Measurements from ENCODE around the gene PTPRE. TPM values are rescaled to one million over a fixed set of nuclear protein-coding genes. Genes with fewer than 3 reads are reported as not detected.

PTPRE gene
- 13.8 TPM for total RNA-seq
- long read RNA-seq, full-length matches to known transcripts, result 5 of 36 reads
- long read RNA-seq, partial matches to known transcripts, result 7 of 36 reads
- long read RNA-seq, other reads (novel, unspliced or antisense), result 24 of 36 reads

DNA sequence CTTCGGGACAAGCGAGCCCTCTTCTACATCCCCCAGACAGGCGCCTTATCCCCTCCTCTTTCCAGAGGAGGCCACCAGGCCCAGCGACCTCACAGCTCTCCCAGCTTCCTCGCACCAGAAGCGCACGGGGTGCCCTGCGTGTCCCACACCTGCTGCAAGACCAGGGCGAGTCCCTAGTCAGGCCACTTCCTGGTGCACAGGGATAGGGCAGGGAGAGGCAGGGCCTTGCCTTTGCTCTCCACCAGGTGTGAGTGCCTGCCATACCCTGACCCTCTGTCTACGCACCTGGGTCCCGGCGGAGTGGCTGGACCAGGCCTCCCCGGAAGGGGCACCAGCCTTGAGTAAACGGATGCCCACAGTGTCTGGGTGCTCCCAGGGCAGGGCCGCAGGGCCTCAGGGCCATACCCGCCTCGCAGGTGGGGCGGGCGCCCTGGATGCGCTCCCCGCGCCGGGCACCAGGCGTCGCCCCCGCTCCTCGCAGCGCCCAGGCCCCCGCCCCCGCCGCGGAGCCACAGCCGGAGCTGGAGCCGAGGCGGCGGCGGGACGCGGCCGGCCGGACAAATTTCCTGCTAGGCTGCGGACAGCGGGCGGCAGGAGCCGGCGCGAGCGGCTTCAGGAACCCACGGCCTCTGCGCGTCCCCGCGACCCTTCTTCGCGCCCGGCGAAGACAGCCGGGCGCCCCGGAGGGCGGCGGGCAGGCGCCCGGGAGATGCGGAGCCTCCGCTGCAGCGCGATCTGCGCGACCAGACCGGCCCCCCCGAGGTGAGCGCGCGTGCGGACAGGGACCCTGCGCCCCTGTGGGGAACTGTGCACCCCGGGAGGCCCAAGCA, at the start of gene PTPRE:
TSS of gene PTPRE (plus strand) at position 556 of the 830 bp plus-strand sequence. CDS start 133,779 bp downstream, outside the sequence.
- Histone ChIP-seq H3K36me3 (no peaks in the 10 kb centered on the region), H3K27me3 (ENCODE audit: low read depth) (no peaks in the 10 kb centered on the region), H3K4me1 (peaks cover 52% of the 10 kb centered on the region), H3K4me3 (peak within 1 kb of the TSS; percentile 90), H3K9me3 (replicated peaks) (no peaks in the 10 kb centered on the region), H3K27ac (replicated peaks) (peak within 1 kb of the TSS; percentile 96)
- intact Hi-C loops (cut with micrococcal nuclease), result loop anchor here (2.0 to 10.0 kb wide), 2 partner anchors 104 to 158 kb away; no protein-coding TSS in a partner anchor
- DNase-seq, result peak; percentile 82
- peak; percentile 93 for TF ChIP-seq CTCF (IDR thresholded peaks at IDR 0.05; ENCODE audit: borderline replicate concordance)

DNA sequence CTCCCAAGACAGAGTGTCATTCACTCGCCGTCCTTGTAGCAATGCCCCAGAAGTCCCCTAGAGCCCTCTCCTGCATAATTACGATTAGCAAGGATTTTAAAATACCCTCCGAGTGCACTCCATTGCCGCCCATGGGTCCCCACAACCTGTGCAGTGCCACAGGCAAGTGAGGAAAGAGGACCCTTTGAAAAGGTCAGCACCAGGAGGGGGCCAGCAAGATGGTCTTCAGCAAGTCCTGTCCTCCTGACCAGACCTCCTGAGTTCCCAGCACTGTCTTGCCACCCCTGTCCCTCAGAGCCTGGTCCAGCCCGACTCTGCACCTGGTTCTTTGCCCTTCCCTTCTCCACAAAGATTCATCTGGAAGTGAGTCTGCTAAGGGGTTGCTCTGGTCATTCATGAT, 46.3 kb upstream of the PTPRE start:
- H3K27me3 ChIP-seq (ENCODE audit: low read depth), result no peaks in the 10 kb centered on the region
- no peak overlapping the region for H3K4me3 ChIP-seq
- intact Hi-C loops (cut with micrococcal nuclease), result no loop called here
- H3K36me3 ChIP-seq, result no peaks in the 10 kb centered on the region
- no peak for TF ChIP-seq CTCF (IDR thresholded peaks at IDR 0.05; ENCODE audit: borderline replicate concordance)
- no peak overlapping the region for H3K27ac ChIP-seq (replicated peaks)
- peaks cover 15% of the 10 kb centered on the region for H3K9me3 ChIP-seq (replicated peaks)
- DNase-seq, result no peak
- H3K4me1 ChIP-seq, result no peaks in the 10 kb centered on the region

- no peak overlapping the region for H3K4me3 ChIP-seq
- H3K36me3 ChIP-seq, result no peaks in the 10 kb centered on the region
- H3K4me1 ChIP-seq, result no peaks in the 10 kb centered on the region
- H3K9me3 ChIP-seq (replicated peaks), result peaks cover 15% of the 10 kb centered on the region
- intact Hi-C loops (cut with micrococcal nuclease), result no loop called here
- DNase-seq, result no peak
- no peak for TF ChIP-seq CTCF (IDR thresholded peaks at IDR 0.05; ENCODE audit: borderline replicate concordance)
- no peak overlapping the region for H3K27ac ChIP-seq (replicated peaks)
- peaks cover 4% of the 10 kb centered on the region for H3K27me3 ChIP-seq (ENCODE audit: low read depth)
Observed at GRCh38 chr10:127863231-127863825, 43.6 kb upstream of the PTPRE start.

DNA sequence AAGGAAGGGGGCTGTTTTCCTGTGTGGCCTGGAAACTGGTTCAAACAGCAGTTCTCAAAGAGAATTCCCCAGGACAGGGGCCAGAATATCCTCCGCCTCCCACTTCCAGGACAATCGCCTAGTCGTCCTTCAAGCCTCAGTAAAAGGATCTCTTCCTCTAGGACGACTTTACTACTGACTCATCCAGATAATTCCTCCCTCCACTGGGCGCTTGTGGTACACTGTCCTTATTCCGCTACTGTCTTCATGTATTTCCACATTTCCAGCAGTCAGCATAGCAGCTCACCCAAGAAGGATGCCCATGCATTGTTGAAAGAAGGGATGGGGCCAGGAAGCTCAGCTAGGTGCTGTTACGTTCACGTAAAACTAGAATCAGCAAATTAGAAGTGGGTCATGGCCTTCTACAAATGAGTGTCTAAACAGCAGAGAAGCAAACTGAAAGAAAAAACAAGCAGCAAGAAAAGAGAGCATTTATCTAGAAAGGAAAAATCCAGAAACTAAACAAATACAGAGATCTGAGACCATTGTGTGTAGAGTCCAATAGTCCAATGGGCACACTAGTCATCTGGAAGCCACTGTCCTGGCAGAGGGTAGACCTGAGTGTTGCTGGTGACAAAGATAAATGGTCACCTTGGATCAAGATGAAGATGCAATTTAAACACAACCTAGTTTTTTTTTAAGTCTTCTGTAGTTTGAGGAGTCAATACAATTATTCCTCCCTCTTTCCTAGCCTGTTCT, 40.5 kb upstream of the PTPRE start:
- no peak for DNase-seq
- Histone ChIP-seq H3K36me3 (no peaks in the 10 kb centered on the region), H3K27me3 (ENCODE audit: low read depth) (peaks cover 19% of the 10 kb centered on the region), H3K27ac (replicated peaks) (no peak overlapping the region), H3K4me3 (no peak overlapping the region), H3K4me1 (no peaks in the 10 kb centered on the region), H3K9me3 (replicated peaks) (peaks cover 36% of the 10 kb centered on the region)
- TF ChIP-seq CTCF (IDR thresholded peaks at IDR 0.05; ENCODE audit: borderline replicate concordance), result no peak
- intact Hi-C loops (cut with micrococcal nuclease), result no loop called here

- peaks cover 36% of the 10 kb centered on the region for H3K9me3 ChIP-seq (replicated peaks)
- no peak overlapping the region for H3K27ac ChIP-seq (replicated peaks)
- peaks cover 27% of the 10 kb centered on the region for H3K27me3 ChIP-seq (ENCODE audit: low read depth)
- H3K36me3 ChIP-seq, result no peaks in the 10 kb centered on the region
- H3K4me1 ChIP-seq, result peaks cover 12% of the 10 kb centered on the region
- intact Hi-C loops (cut with micrococcal nuclease), result no loop called here
- H3K4me3 ChIP-seq, result no peak overlapping the region
- TF ChIP-seq CTCF (IDR thresholded peaks at IDR 0.05; ENCODE audit: borderline replicate concordance), result no peak
- DNase-seq, result no peak
Observed at GRCh38 chr10:127867805-127868204, 39.1 kb upstream of the PTPRE start.
